ENCODE results near the gene ANKH.
"Not testable (repeated sequence)": the region's sequence is repeated elsewhere in the genome, so short reads cannot be mapped to it uniquely, and the experiment has no call there.

ANKH gene

DNA sequence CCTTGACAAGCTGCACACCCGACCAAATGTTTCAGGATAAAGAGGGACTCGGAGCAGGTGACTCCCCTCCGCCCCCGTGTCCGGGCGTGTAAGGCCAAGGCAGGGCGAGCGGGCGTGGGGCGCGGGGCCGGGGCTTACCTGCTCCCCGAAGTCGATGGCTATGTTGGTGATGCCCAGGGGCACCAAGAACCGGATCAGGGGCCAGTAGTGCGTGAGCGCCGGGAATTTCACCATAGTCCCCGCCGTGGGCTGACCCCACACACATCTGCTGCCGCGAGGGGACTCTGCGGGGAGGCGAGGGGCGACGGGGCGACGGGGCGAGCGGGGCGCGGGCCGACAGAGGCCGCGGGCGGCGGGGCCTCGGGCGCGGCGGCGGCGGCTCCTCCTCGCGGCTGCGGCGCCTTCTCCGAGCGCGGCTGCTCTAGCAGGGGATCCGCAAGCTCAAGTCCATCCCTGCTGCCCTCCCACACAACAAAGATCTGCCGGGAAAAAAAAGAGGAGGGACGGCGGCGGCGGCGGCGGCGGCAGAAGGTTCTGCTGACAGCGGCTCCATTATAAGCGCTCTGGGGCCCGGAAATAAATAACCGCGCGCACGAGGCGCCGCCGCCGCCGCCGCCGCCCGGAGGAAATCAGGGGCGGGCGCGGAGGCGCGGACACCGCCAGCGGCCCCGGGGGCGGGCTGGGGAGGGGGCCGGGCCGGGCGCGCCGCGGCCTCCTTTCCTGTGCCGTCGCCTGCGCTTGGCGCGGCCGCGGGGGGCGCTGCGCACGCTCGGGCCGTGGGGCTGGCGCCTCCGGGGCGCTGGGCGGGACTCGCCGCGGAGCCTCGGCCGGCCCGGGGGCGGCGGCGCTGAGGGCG is at the start of gene ANKH:
ANKH (minus strand) TSS at position 565 of the 856 bp plus-strand sequence; CDS start at position 234, 331 bp downstream.
- Histone ChIP-seq H3K4me3 (ENCODE audit: severe bottlenecking) (peak within 1 kb of the TSS; percentile 94), H3K27me3 (ENCODE audit: insufficient read depth, poor library complexity, severe bottlenecking) (no peaks in the 10 kb centered on the region), H3K9me3 (ENCODE audit: severe bottlenecking) (peaks cover 2% of the 10 kb centered on the region), H3K27ac (ENCODE audit: poor library complexity, severe bottlenecking) (peak within 1 kb of the TSS; percentile 53), H3K36me3 (ENCODE audit: low read depth) (no peaks in the 10 kb centered on the region), H3K4me1 (ENCODE audit: insufficient read depth, poor library complexity, severe bottlenecking) (peaks cover 12% of the 10 kb centered on the region)
- DNase-seq (ENCODE audit: low spot score) (no peak), ATAC-seq (ENCODE audit: low read depth) (peak; percentile 84)
- TF ChIP-seq, protein P1, sequence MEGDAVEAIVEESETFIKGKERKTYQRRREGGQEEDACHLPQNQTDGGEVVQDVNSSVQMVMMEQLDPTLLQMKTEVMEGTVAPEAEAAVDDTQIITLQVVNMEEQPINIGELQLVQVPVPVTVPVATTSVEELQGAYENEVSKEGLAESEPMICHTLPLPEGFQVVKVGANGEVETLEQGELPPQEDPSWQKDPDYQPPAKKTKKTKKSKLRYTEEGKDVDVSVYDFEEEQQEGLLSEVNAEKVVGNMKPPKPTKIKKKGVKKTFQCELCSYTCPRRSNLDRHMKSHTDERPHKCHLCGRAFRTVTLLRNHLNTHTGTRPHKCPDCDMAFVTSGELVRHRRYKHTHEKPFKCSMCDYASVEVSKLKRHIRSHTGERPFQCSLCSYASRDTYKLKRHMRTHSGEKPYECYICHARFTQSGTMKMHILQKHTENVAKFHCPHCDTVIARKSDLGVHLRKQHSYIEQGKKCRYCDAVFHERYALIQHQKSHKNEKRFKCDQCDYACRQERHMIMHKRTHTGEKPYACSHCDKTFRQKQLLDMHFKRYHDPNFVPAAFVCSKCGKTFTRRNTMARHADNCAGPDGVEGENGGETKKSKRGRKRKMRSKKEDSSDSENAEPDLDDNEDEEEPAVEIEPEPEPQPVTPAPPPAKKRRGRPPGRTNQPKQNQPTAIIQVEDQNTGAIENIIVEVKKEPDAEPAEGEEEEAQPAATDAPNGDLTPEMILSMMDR (IDR thresholded peaks at IDR 0.05; ENCODE audit: poor library complexity, severe bottlenecking), result peak; percentile 95

DNA sequence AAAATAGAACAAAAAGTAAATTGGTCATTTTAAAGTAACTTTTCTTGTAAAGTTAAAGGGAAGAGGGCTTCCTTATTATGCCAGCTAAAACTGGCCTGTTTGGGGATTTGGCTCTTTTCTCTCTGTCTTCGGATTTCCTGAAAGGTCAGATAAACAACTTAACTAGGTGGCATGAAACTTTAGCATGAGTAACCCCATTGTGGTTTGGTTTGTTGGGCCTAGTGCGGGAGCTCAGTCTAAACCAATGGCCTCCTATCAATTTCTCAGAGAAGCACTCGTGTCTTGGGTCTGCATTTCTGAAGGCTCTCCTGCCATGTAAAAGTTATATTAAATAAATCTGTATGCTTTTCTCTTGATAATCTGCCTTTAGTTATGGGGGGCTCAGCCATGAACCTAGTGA is 48.5 kb upstream of the ANKH start:
- no peak for DNase-seq (ENCODE audit: low spot score)
- Histone ChIP-seq H3K36me3 (ENCODE audit: low read depth) (no peaks in the 10 kb centered on the region), H3K27me3 (ENCODE audit: insufficient read depth, poor library complexity, severe bottlenecking) (no peaks in the 10 kb centered on the region), H3K4me3 (ENCODE audit: severe bottlenecking) (no peak overlapping the region), H3K9me3 (ENCODE audit: severe bottlenecking) (no peaks in the 10 kb centered on the region), H3K4me1 (ENCODE audit: insufficient read depth, poor library complexity, severe bottlenecking) (peaks cover 12% of the 10 kb centered on the region), H3K27ac (ENCODE audit: poor library complexity, severe bottlenecking) (no peak overlapping the region)
- TF ChIP-seq, protein P1 (IDR thresholded peaks at IDR 0.05; ENCODE audit: poor library complexity, severe bottlenecking), result no peak
- no peak for ATAC-seq (ENCODE audit: low read depth)

DNA sequence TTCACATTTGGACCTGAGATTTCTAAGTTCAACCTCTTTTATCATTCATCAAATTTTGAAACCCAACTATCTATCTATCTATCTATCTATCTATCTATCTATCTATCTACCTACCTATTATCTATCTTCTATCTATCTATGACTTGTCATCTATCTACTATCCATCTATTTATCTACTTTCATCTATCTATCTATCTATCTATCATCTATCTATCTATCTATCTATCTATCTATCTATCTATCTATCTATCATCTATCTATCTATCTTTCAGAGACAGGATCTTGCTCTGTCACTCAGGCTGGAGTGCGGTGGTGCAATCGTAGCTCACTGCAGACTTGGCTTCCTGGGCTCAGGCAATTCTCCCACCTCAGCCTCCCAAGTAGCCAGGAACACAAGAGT is 47.5 kb upstream of the ANKH start:
- not testable (repeated sequence) for H3K27ac ChIP-seq (ENCODE audit: poor library complexity, severe bottlenecking); H3K9me3 ChIP-seq (ENCODE audit: severe bottlenecking); DNase-seq (ENCODE audit: low spot score); H3K27me3 ChIP-seq (ENCODE audit: insufficient read depth, poor library complexity, severe bottlenecking); H3K4me3 ChIP-seq (ENCODE audit: severe bottlenecking); ATAC-seq (ENCODE audit: low read depth); H3K36me3 ChIP-seq (ENCODE audit: low read depth)
- H3K4me1 ChIP-seq (ENCODE audit: insufficient read depth, poor library complexity, severe bottlenecking), result peaks cover 17% of the 10 kb centered on the region

DNA sequence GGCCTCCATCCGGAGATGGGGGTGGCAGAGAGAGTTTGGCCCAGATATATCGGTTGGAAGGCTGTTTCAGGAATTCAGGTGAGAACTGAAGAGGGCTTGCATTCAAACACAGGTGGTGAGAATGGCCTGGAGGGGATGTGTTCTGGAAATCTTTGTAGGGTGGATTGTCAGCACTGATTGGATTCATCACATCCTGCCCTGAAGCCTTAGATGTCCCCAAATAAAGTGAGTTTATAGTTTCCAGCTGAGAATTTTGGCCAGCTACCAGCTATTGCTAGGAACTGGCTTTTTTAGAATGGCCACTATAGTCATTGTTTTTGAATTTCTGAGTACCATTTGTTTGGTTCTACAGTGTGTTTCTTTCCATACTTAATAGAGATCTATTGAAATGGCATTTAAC is 46.1 kb upstream of the ANKH start:
- no peaks in the 10 kb centered on the region for H3K36me3 ChIP-seq (ENCODE audit: low read depth)
- DNase-seq (ENCODE audit: low spot score) (no peak), ATAC-seq (ENCODE audit: low read depth) (peak; percentile 44; the same call in 2 of the 3 replicates)
- peak overlapping the region; percentile 26 for H3K27ac ChIP-seq (ENCODE audit: poor library complexity, severe bottlenecking)
- H3K4me3 ChIP-seq (ENCODE audit: severe bottlenecking), result no peak overlapping the region
- H3K4me1 ChIP-seq (ENCODE audit: insufficient read depth, poor library complexity, severe bottlenecking), result peaks cover 17% of the 10 kb centered on the region
- TF ChIP-seq, protein P1 (IDR thresholded peaks at IDR 0.05; ENCODE audit: poor library complexity, severe bottlenecking), result no peak
- no peaks in the 10 kb centered on the region for H3K27me3 ChIP-seq (ENCODE audit: insufficient read depth, poor library complexity, severe bottlenecking)
- no peaks in the 10 kb centered on the region for H3K9me3 ChIP-seq (ENCODE audit: severe bottlenecking)

DNA sequence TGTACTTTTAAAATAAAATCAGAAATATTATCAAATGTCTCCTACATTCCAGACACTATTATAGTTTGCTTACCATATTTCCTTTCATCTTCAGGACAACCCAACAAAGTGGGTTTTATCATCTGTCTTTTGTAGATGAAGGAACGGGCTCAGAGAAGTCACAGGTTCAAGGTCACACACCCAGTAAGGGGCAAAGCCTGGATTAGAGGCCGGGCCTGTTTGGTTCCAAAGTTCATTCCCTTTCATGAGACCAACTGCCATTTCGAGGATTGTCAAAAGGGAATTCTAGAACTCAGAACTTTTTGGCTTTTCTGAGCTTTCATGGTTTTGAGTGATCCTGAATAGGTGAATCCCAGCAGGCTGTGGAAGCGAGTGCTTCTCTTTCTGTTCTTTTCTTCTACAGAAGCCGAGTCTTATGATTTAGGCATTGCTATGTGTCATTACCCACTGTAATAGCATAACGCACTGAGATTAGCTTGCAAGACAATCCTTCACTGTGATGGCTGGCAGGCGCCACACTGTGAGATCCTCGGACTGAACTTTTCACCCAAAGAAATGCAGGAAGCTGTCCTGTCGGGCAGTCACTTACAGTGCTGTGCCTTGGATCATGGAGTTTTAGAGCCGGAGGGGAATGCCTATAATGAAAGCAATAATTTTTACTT is 43.8 kb upstream of the ANKH start:
- Histone ChIP-seq H3K27ac (ENCODE audit: poor library complexity, severe bottlenecking) (peak overlapping the region; percentile 52), H3K9me3 (ENCODE audit: severe bottlenecking) (no peaks in the 10 kb centered on the region)
- no peak for ATAC-seq (ENCODE audit: low read depth)

More for the DNA sequence above, 43.8 kb upstream of the ANKH start:
- Histone ChIP-seq H3K4me1 (ENCODE audit: insufficient read depth, poor library complexity, severe bottlenecking) (peaks cover 17% of the 10 kb centered on the region), H3K36me3 (ENCODE audit: low read depth) (no peaks in the 10 kb centered on the region), H3K4me3 (ENCODE audit: severe bottlenecking) (no peak overlapping the region), H3K27me3 (ENCODE audit: insufficient read depth, poor library complexity, severe bottlenecking) (no peaks in the 10 kb centered on the region)
- DNase-seq (ENCODE audit: low spot score), result no peak
- TF ChIP-seq, protein P1 (IDR thresholded peaks at IDR 0.05; ENCODE audit: poor library complexity, severe bottlenecking), result no peak

Data from RWPE2 (cell line).